Uterus (tissue), 4 donors: ENCODE data around the gene CCDC68. TPM values are rescaled to one million over a fixed set of nuclear protein-coding genes. Genes with fewer than 3 reads are reported as not detected.

Experiments
- DNase-seq, 2 donors: peaks; one replicate each; pipeline ENCODE4 v3.0.0-alpha.2; 2019 to 2020
- H3K27ac ChIP-seq, 2 donors: fragments of 200-600 bp; sonication (generic); 1 replicate in 1 of 2; 2 replicates in 1 of 2; pipeline ENCODE4 v1.5.1; 2016 to 2018
- H3K27me3 ChIP-seq, 2 donors: fragments of 200-600 bp; sonication (generic); one replicate each; pipeline ENCODE4 v1.5.1; 2018 to 2019; ENCODE audit warnings: control low read depth in 1 of 2
- H3K36me3 ChIP-seq, 2 donors: fragments of 200-600 bp; sonication (generic); one replicate each; pipeline ENCODE4 v1.5.1; 2019; ENCODE audit warnings: control low read depth in 1 of 2
- H3K4me1 ChIP-seq, 2 donors: fragments of 200-600 bp; sonication (generic); one replicate each; pipeline ENCODE4 v1.5.1; 2018 to 2019; ENCODE audit warnings: control low read depth in 1 of 2
- H3K4me3 ChIP-seq, 2 donors: fragments of 200-600 bp; sonication (generic); 1 replicate in 1 of 2; 2 replicates in 1 of 2; pipeline ENCODE4 v1.5.1; 2018 to 2019; ENCODE audit warnings: mild to moderate bottlenecking in 1 of 2
- H3K9me3 ChIP-seq, 2 donors: fragments of 200-600 bp; sonication (generic); one replicate each; pipeline ENCODE4 v1.5.1; 2019; ENCODE audit warnings: control low read depth in 1 of 2
- POLR2A ChIP-seq, 2 donors: fragments of 450-650 bp; IDR thresholded peaks; one replicate each; pipeline ENCODE4 v1.6.1; 2016; ENCODE audit warnings: antibody characterized with exemption in 2 of 2, mild to moderate bottlenecking in 1 of 2, moderate library complexity in 1 of 2
- intact Hi-C: fragments of 100-400 bp; cut with DNase I; formaldehyde crosslinking; loops from one replicate; pipeline ENCODE4 v1.15.1; 2023; ENCODE audit warnings: low total_unique reads
- total RNA-seq, 4 donors: library from RNA; depleted of rRNA in 3 of 4; stranded (reverse); fragments of >200 nt in 3 of 4; gene quantifications; one replicate each; pipeline versions ENCODE4 v1.1.0 to v1.2.4, GENCODE V29; 2014 to 2023
- TF ChIP-seq, protein P1 (sequence below), 4 experiments: fragments of 200-600 bp in 2 of 4; fragments of 450-650 bp in 2 of 4; sonication (generic) in 2 of 4; IDR thresholded peaks; one replicate each; pipeline ENCODE4 v1.5.1; 2016 to 2019; ENCODE audit warnings: antibody characterized with exemption in 4 of 4, mild to moderate bottlenecking in 2 of 4, moderate library complexity in 1 of 4
- donor health status: DM: yes; HTN: yes; CAD: no.

The CCDC68 gene
- total RNA-seq, 4 donors from 2014 or later = 6.9 to 26.3 (median 17.1) TPM

DNA sequence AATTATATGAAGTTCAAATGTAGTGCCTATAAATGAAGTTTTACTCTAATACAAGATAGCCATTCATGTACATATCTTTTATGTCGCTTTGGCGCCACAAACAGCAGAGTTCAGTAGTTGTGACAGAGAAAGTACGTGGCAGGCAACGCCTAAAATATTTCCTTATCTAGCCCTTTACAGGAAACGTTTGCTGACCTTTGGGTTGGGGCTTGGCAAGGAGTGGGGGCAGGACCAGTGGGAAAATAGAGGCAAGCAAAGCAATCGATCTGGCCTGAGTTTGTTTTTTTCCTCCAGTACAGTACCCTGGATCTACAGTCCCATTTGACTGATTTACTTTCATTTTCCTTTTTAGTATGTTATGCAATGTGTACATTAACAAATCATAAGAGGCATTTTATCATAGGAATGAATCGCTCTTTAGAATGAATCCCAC, 13.1 kb downstream of the CCDC68 start:
- peak overlapping the region in 1 of 2 donors; percentile 47 for H3K27ac ChIP-seq
- no peaks in the 10 kb centered on the region for H3K4me1 ChIP-seq
- no peaks in the 10 kb centered on the region for H3K27me3 ChIP-seq
- intact Hi-C loops = no loop called here
- no peak for TF ChIP-seq POLR2A (IDR thresholded peaks at IDR 0.05)
- TF ChIP-seq, protein P1, sequence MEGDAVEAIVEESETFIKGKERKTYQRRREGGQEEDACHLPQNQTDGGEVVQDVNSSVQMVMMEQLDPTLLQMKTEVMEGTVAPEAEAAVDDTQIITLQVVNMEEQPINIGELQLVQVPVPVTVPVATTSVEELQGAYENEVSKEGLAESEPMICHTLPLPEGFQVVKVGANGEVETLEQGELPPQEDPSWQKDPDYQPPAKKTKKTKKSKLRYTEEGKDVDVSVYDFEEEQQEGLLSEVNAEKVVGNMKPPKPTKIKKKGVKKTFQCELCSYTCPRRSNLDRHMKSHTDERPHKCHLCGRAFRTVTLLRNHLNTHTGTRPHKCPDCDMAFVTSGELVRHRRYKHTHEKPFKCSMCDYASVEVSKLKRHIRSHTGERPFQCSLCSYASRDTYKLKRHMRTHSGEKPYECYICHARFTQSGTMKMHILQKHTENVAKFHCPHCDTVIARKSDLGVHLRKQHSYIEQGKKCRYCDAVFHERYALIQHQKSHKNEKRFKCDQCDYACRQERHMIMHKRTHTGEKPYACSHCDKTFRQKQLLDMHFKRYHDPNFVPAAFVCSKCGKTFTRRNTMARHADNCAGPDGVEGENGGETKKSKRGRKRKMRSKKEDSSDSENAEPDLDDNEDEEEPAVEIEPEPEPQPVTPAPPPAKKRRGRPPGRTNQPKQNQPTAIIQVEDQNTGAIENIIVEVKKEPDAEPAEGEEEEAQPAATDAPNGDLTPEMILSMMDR (IDR thresholded peaks at IDR 0.05) = no peak
- no peaks in the 10 kb centered on the region for H3K9me3 ChIP-seq
- H3K4me3 ChIP-seq = peak overlapping the region in 1 of 2 donors; percentile 9
- no peaks in the 10 kb centered on the region for H3K36me3 ChIP-seq
- DNase-seq = no peak

DNA sequence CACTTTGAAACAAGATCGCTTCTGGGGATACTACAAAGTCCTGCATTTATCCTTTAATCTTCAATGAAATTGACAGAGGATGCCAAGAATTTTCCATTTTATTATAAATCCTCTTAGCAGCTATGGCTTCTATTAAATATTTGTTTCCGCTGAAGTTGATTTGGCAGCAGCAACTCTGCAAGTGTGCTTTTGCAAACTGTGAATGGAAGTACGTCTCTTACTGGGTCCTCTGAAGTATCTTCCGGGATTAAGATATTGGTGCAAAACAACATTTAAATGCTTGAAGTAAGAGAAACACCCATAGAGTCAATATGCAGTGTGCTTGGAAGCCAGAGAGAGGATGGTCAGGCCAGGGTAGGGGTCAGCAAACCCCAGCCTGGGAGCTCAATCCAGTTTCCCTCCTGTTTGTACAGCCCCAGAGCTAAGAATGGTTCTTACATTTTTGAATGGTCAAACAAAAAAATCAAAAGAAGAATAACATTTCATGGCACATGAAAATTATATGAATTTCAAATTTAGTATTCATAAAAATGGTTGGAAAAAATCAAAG, 13.6 kb downstream of the CCDC68 start:
- Histone ChIP-seq H3K4me3 (no peak overlapping the region), H3K27ac (peak overlapping the region in 1 of 2 donors; percentile 47), H3K27me3 (no peaks in the 10 kb centered on the region), H3K9me3 (no peaks in the 10 kb centered on the region), H3K36me3 (no peaks in the 10 kb centered on the region), H3K4me1 (no peaks in the 10 kb centered on the region)
- TF ChIP-seq POLR2A (IDR thresholded peaks at IDR 0.05) = no peak
- TF ChIP-seq, protein P1 (IDR thresholded peaks at IDR 0.05) = no peak
- intact Hi-C loops = no loop called here
- no peak for DNase-seq

DNA sequence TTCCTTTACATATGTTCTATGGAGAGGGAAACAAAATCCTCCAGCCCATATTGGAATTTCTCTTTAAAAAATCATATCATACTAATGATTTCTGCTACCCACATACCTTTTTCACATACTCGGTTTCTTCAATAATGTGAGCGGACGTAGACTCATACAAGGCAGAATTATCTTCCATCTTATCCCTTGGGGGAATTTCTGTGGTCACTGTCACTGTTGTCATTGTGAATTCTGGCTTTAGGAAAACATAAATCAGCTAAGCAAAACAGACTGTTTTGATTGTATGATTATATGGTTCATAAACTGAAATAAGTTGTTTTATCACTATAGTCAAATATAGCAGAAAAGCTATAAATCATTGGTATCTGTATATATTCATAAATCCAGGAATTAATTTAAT, 16.7 kb downstream of the CCDC68 start:
- H3K9me3 ChIP-seq = no peaks in the 10 kb centered on the region
- H3K27ac ChIP-seq = no peak overlapping the region
- H3K27me3 ChIP-seq = no peaks in the 10 kb centered on the region
- intact Hi-C loops = no loop called here
- DNase-seq = no peak
- no peaks in the 10 kb centered on the region for H3K4me1 ChIP-seq
- H3K36me3 ChIP-seq = no peaks in the 10 kb centered on the region
- no peak for TF ChIP-seq POLR2A (IDR thresholded peaks at IDR 0.05)
- TF ChIP-seq, protein P1 (IDR thresholded peaks at IDR 0.05) = no peak
- no peak overlapping the region for H3K4me3 ChIP-seq

DNA sequence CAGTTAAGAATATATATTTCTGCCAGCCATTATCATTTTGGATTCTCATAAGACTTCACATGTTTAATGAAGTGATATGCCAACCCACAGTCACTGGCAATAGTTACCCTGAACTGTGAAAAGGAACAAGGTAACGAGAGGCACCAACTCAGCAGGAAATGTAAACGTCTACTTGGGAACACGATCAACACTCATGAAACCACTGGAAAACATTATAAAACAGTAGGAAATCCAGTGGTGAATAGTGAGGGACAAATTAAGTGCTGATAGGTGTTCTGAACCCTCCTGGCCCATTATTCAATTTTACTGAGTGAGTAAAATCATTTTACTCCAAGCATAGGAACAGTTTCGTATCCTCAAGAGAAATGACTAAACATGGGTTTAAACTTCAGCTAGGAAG, 17.1 kb downstream of the CCDC68 start:
- Histone ChIP-seq H3K27ac (no peak overlapping the region), H3K4me1 (no peaks in the 10 kb centered on the region), H3K4me3 (no peak overlapping the region), H3K9me3 (no peaks in the 10 kb centered on the region), H3K27me3 (no peaks in the 10 kb centered on the region), H3K36me3 (no peaks in the 10 kb centered on the region)
- DNase-seq = no peak
- intact Hi-C loops = no loop called here
- no peak for TF ChIP-seq POLR2A (IDR thresholded peaks at IDR 0.05)
- TF ChIP-seq, protein P1 (IDR thresholded peaks at IDR 0.05) = no peak

DNA sequence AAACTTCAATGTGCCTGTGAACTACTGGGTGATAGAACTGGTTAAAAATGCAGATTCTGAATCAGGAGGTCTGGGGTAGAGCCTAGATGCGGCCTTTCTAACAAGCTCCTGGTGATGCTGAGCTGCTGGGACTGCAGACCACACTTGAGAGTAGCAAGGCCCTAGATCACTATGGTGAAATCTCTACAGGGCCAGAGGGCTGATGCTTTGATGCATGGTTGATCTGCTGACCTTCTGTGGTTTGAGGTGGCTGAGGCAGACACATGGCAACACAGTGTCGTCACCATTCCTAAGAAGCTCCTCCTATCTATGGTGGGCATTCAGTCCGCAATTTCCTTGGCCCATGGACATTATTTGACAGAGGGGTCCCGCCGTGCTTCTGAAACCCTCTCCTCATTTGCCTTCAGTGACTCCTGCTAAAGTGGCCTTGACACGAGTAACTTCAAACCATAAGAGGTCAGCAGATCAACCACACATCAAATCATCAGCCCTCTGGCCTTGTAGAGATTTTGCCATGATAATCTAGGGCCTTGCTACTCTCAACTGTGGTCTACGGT, 19.8 kb downstream of the CCDC68 start:
- no peaks in the 10 kb centered on the region for H3K27me3 ChIP-seq
- H3K9me3 ChIP-seq = no peaks in the 10 kb centered on the region
- intact Hi-C loops = no loop called here
- no peak overlapping the region for H3K27ac ChIP-seq
- DNase-seq = no peak
- no peaks in the 10 kb centered on the region for H3K4me1 ChIP-seq
- no peaks in the 10 kb centered on the region for H3K36me3 ChIP-seq
- no peak overlapping the region for H3K4me3 ChIP-seq
- no peak for TF ChIP-seq POLR2A (IDR thresholded peaks at IDR 0.05)
- TF ChIP-seq, protein P1 (IDR thresholded peaks at IDR 0.05) = no peak
